ENCODE results near the gene ZKSCAN5.

Gene ZKSCAN5

GRCh38 chr7:99558306-99559174 lies 54.1 kb downstream of the ZKSCAN5 start, which contains the start of gene ZNF655:
Gene ZNF655 (plus strand): TSS chr7:99558642. CDS start chr7:99560560, 1,918 bp downstream.
- Histone ChIP-seq H3K4me3 (ENCODE audit: low read length) (peak within 1 kb of the TSS; percentile 100), H3K4me1 (ENCODE audit: control insufficient read depth, low read length) (peaks cover 36% of the 10 kb centered on the region), H3K27me3 (ENCODE audit: control insufficient read depth, low read length) (no peaks in the 10 kb centered on the region), H3F3A (ENCODE audit: control insufficient read depth, insufficient read depth) (peaks cover 18% of the 10 kb centered on the region), H3K27ac (ENCODE audit: low read depth, low read length) (peak within 1 kb of the TSS; percentile 89), H3K9me3 (ENCODE audit: control insufficient read depth, insufficient read depth, low read length) (no peaks in the 10 kb centered on the region), H3K36me3 (ENCODE audit: control insufficient read depth, low read length) (peaks cover 88% of the 10 kb centered on the region), H3K9me2 (replicated peaks; ENCODE audit: control insufficient read depth, low read length) (no peaks in the 10 kb centered on the region), H3K79me2 (ENCODE audit: control insufficient read depth, low read length) (peaks cover 91% of the 10 kb centered on the region), H4K20me1 (ENCODE audit: control insufficient read depth, insufficient read depth, low read depth, low read length) (peaks cover 35% of the 10 kb centered on the region; the same call in 1 of the 2 replicates), H3K4me2 (ENCODE audit: low read length) (peak within 1 kb of the TSS; percentile 88)
- TF ChIP-seq, protein P1, sequence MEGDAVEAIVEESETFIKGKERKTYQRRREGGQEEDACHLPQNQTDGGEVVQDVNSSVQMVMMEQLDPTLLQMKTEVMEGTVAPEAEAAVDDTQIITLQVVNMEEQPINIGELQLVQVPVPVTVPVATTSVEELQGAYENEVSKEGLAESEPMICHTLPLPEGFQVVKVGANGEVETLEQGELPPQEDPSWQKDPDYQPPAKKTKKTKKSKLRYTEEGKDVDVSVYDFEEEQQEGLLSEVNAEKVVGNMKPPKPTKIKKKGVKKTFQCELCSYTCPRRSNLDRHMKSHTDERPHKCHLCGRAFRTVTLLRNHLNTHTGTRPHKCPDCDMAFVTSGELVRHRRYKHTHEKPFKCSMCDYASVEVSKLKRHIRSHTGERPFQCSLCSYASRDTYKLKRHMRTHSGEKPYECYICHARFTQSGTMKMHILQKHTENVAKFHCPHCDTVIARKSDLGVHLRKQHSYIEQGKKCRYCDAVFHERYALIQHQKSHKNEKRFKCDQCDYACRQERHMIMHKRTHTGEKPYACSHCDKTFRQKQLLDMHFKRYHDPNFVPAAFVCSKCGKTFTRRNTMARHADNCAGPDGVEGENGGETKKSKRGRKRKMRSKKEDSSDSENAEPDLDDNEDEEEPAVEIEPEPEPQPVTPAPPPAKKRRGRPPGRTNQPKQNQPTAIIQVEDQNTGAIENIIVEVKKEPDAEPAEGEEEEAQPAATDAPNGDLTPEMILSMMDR (IDR thresholded peaks at IDR 0.05; ENCODE audit: low read depth, low read length, poor library complexity, severe bottlenecking): peak; percentile 9
- no peak for TF ChIP-seq EZH2phosphoT487 (IDR thresholded peaks at IDR 0.05; ENCODE audit: borderline replicate concordance, low read length)

GRCh38 chr7:99559175-99559915 lies 54.9 kb downstream of the ZKSCAN5 start:
- Histone ChIP-seq H3K36me3 (ENCODE audit: control insufficient read depth, low read length) (peaks cover 90% of the 10 kb centered on the region), H3F3A (ENCODE audit: control insufficient read depth, insufficient read depth) (peaks cover 13% of the 10 kb centered on the region), H3K4me3 (ENCODE audit: low read length) (peak overlapping the region; percentile 100)

GRCh38 chr7:99560834-99561736 lies 56.6 kb downstream of the ZKSCAN5 start:
- Histone ChIP-seq H3K79me2 (ENCODE audit: control insufficient read depth, low read length) (peaks cover 93% of the 10 kb centered on the region), H3K27ac (ENCODE audit: low read depth, low read length) (no peak overlapping the region), H3F3A (ENCODE audit: control insufficient read depth, insufficient read depth) (peaks cover 4% of the 10 kb centered on the region), H4K20me1 (ENCODE audit: control insufficient read depth, insufficient read depth, low read depth, low read length) (peaks cover 35% of the 10 kb centered on the region; the same call in 1 of the 2 replicates), H3K4me3 (ENCODE audit: low read length) (no peak overlapping the region), H3K9me3 (ENCODE audit: control insufficient read depth, insufficient read depth, low read length) (no peaks in the 10 kb centered on the region), H3K36me3 (ENCODE audit: control insufficient read depth, low read length) (peaks cover 90% of the 10 kb centered on the region), H3K27me3 (ENCODE audit: control insufficient read depth, low read length) (no peaks in the 10 kb centered on the region), H3K9me2 (replicated peaks; ENCODE audit: control insufficient read depth, low read length) (no peaks in the 10 kb centered on the region), H3K4me1 (ENCODE audit: control insufficient read depth, low read length) (peaks cover 30% of the 10 kb centered on the region), H3K4me2 (ENCODE audit: low read length) (peak overlapping the region; percentile 88)
- TF ChIP-seq EZH2phosphoT487 (IDR thresholded peaks at IDR 0.05; ENCODE audit: borderline replicate concordance, low read length): no peak
- TF ChIP-seq, protein P1 (IDR thresholded peaks at IDR 0.05; ENCODE audit: low read depth, low read length, poor library complexity, severe bottlenecking): no peak

More at GRCh38 chr7:99559175-99559915, 54.9 kb downstream of the ZKSCAN5 start:
- Histone ChIP-seq H3K27ac (ENCODE audit: low read depth, low read length) (peak overlapping the region; percentile 89), H4K20me1 (ENCODE audit: control insufficient read depth, insufficient read depth, low read depth, low read length) (peaks cover 35% of the 10 kb centered on the region; the same call in 1 of the 2 replicates), H3K4me2 (ENCODE audit: low read length) (peak overlapping the region; percentile 88), H3K9me2 (replicated peaks; ENCODE audit: control insufficient read depth, low read length) (no peaks in the 10 kb centered on the region), H3K79me2 (ENCODE audit: control insufficient read depth, low read length) (peaks cover 94% of the 10 kb centered on the region), H3K9me3 (ENCODE audit: control insufficient read depth, insufficient read depth, low read length) (no peaks in the 10 kb centered on the region), H3K27me3 (ENCODE audit: control insufficient read depth, low read length) (no peaks in the 10 kb centered on the region), H3K4me1 (ENCODE audit: control insufficient read depth, low read length) (peaks cover 32% of the 10 kb centered on the region)
- no peak for TF ChIP-seq EZH2phosphoT487 (IDR thresholded peaks at IDR 0.05; ENCODE audit: borderline replicate concordance, low read length)
- TF ChIP-seq, protein P1 (IDR thresholded peaks at IDR 0.05; ENCODE audit: low read depth, low read length, poor library complexity, severe bottlenecking): no peak

Data from DOHH2 (cell line).